ENCODE results near the gene KYNU. TPM values are rescaled to one million over a fixed set of nuclear protein-coding genes. Genes with fewer than 3 reads are reported as not detected.

The KYNU gene
- total and polyA plus RNA-seq, 11 donors, result 0.38 to 14.0 (median 0.77) TPM

DNA sequence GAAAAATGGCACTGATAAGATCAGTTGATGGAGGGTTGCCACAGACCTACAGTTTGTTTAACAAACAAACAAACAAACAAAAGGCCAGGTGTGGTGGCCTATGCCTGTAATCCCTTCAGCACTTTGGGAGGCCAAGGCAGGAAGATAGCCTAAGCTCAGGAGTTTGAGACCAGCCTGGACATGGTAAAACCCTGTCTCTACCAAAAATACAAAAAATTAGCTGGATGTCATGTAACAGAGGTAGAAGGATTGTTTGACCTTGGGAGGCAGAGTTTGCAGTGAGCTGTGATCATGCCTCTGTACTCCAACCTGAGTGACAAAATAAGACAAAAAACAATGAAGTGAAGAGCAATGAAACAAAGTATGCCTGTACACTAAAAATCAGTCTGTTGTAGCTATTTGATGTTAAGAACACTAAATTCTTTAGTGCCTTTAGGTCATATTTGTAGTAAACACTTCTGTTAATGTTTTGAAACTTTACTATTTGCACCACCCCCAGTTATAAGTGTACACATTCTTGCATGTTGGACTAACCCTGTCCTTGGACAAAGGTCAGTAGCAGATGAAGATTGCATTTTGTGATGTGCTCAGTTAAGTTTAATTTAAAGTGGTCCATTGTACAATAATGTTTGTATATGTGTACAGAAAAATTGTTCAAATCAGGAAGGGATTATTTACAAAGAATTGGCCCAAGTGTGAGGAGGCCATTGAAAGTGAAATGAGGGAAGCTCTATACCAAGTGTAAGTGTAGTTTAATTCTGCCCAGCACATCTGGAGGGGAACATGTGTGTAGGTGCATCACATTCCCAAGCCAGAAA, 73.9 kb downstream of the KYNU start:
- DNase-seq, result no peak
- Histone ChIP-seq H3K36me3 (no peaks in the 10 kb centered on the region), H3K9me3 (no peaks in the 10 kb centered on the region), H3K4me1 (no peaks in the 10 kb centered on the region), H3K27me3 (no peaks in the 10 kb centered on the region), H3K27ac (no peak overlapping the region), H3K4me3 (no peak overlapping the region)
- ATAC-seq, result no peak
- intact Hi-C loops (cut with DNase I), result no loop called here
- no peak for TF ChIP-seq POLR2A (IDR thresholded peaks at IDR 0.05)
- TF ChIP-seq, protein P1, sequence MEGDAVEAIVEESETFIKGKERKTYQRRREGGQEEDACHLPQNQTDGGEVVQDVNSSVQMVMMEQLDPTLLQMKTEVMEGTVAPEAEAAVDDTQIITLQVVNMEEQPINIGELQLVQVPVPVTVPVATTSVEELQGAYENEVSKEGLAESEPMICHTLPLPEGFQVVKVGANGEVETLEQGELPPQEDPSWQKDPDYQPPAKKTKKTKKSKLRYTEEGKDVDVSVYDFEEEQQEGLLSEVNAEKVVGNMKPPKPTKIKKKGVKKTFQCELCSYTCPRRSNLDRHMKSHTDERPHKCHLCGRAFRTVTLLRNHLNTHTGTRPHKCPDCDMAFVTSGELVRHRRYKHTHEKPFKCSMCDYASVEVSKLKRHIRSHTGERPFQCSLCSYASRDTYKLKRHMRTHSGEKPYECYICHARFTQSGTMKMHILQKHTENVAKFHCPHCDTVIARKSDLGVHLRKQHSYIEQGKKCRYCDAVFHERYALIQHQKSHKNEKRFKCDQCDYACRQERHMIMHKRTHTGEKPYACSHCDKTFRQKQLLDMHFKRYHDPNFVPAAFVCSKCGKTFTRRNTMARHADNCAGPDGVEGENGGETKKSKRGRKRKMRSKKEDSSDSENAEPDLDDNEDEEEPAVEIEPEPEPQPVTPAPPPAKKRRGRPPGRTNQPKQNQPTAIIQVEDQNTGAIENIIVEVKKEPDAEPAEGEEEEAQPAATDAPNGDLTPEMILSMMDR (IDR thresholded peaks at IDR 0.05), result no peak

DNA sequence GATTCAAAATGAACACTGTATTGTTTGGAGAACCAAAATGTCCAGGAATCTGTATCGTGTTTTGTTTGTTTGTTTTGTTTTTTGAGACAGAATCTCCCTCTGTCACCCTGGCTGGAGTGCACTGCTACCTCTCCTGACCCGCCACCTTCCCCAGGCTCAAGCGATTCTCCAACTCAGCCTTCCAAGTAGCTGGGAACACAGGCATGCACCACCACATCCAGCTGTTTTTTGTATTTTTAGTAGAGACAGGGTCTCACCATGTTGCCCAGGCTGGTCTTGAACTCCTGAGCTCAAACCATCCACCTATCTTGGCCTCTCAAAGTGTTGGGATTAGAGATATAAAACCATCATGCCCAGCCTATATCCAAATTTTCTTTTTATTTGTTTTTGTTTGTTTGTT, 74.6 kb downstream of the KYNU start:
- intact Hi-C loops (cut with DNase I), result no loop called here
- 76 to 83% (median 79%) methylated on average over 3 of the region's 3 CpGs for WGBS, 4 donors
- H3K27ac ChIP-seq, result no peak overlapping the region
- ATAC-seq, result no peak
- no peak for DNase-seq
- no peaks in the 10 kb centered on the region for H3K4me1 ChIP-seq
- H3K4me3 ChIP-seq, result no peak overlapping the region
- H3K9me3 ChIP-seq, result no peaks in the 10 kb centered on the region
- peaks cover 0 to under 1% (median 0%) of the 10 kb centered on the region in 9 donors for H3K36me3 ChIP-seq
- TF ChIP-seq, protein P1 (IDR thresholded peaks at IDR 0.05), result no peak
- TF ChIP-seq POLR2A (IDR thresholded peaks at IDR 0.05), result no peak
- no peaks in the 10 kb centered on the region for H3K27me3 ChIP-seq

GRCh38 chr2:142952793-142953494, 75.5 kb downstream of the KYNU start:
- Histone ChIP-seq H3K9me3 (no peaks in the 10 kb centered on the region), H3K36me3 (peaks cover 0 to 5% (median 0%) of the 10 kb centered on the region in 9 donors), H3K4me3 (no peak overlapping the region), H3K27ac (no peak overlapping the region), H3K4me1 (no peaks in the 10 kb centered on the region), H3K27me3 (no peaks in the 10 kb centered on the region)
- TF ChIP-seq, protein P1 (IDR thresholded peaks at IDR 0.05), result no peak
- TF ChIP-seq POLR2A (IDR thresholded peaks at IDR 0.05), result no peak
- intact Hi-C loops (cut with DNase I), result no loop called here
- DNase-seq (no peak), ATAC-seq (no peak)
- 61 to 72% (median 66%) methylated on average over 6 of the region's 6 CpGs for WGBS, 4 donors

DNA sequence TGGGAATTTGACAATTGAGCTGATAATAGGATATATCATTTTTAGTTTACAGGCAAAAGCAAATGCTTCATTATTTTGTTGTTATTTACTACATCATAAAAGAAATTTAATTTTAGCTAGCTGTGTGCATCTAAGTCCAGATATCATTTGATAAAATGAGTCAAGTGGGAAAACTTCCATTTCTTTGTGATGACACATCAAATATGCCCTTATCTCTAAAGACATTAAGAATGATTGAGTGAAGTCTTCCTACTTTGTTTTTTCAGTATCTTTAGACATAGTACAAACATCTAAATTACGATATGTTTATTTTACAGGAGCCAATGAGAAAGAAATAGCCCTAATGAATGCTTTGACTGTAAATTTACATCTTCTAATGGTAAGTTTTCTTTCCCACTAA, 77.0 kb downstream of the KYNU start:
- TF ChIP-seq, protein P1 (IDR thresholded peaks at IDR 0.05), result no peak
- no peak for TF ChIP-seq POLR2A (IDR thresholded peaks at IDR 0.05)
- WGBS, 4 donors, result 68 to 85% (median 75%) methylated on average over 1 of the region's 1 CpG

More for the DNA sequence above, 77.0 kb downstream of the KYNU start:
- ATAC-seq (no peak), DNase-seq (no peak)
- no peak overlapping the region for H3K27ac ChIP-seq
- peaks cover 0 to 5% (median 0%) of the 10 kb centered on the region in 9 donors for H3K36me3 ChIP-seq
- H3K4me1 ChIP-seq, result no peaks in the 10 kb centered on the region
- intact Hi-C loops (cut with DNase I), result no loop called here
- no peak overlapping the region for H3K4me3 ChIP-seq
- no peaks in the 10 kb centered on the region for H3K27me3 ChIP-seq
- no peaks in the 10 kb centered on the region for H3K9me3 ChIP-seq
